ENCODE measurements around the gene CSNK1D.

The CSNK1D gene

DNA sequence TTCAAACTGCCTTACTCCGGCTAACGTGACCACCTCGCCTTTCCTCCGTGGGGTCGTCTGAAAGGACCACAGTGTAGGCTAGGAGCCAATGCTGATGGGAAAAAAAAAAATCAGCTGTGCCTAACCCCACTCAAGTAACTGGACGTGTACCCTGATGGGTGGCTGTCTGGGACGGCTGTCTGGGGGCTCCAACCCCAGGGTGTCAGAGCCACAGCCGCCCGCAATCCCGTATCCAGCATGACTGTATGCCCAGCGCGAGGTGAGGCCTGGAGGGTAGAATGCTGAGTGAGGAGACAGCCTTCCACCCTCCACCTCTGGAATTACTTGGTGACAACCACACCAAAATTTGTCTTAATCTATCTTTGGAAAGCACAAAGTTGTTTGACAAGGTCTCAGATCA, 2.8 kb downstream of the CSNK1D start:
- H3K4me3 ChIP-seq (ENCODE audit: low read depth, low read length), result no peak overlapping the region
- TF ChIP-seq, protein P1, sequence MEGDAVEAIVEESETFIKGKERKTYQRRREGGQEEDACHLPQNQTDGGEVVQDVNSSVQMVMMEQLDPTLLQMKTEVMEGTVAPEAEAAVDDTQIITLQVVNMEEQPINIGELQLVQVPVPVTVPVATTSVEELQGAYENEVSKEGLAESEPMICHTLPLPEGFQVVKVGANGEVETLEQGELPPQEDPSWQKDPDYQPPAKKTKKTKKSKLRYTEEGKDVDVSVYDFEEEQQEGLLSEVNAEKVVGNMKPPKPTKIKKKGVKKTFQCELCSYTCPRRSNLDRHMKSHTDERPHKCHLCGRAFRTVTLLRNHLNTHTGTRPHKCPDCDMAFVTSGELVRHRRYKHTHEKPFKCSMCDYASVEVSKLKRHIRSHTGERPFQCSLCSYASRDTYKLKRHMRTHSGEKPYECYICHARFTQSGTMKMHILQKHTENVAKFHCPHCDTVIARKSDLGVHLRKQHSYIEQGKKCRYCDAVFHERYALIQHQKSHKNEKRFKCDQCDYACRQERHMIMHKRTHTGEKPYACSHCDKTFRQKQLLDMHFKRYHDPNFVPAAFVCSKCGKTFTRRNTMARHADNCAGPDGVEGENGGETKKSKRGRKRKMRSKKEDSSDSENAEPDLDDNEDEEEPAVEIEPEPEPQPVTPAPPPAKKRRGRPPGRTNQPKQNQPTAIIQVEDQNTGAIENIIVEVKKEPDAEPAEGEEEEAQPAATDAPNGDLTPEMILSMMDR (IDR thresholded peaks at IDR 0.05; ENCODE audit: insufficient read depth, low read depth, low read length, missing control alignments), result no peak
- no peak for DNase-seq (ENCODE audit: low read depth)

DNA sequence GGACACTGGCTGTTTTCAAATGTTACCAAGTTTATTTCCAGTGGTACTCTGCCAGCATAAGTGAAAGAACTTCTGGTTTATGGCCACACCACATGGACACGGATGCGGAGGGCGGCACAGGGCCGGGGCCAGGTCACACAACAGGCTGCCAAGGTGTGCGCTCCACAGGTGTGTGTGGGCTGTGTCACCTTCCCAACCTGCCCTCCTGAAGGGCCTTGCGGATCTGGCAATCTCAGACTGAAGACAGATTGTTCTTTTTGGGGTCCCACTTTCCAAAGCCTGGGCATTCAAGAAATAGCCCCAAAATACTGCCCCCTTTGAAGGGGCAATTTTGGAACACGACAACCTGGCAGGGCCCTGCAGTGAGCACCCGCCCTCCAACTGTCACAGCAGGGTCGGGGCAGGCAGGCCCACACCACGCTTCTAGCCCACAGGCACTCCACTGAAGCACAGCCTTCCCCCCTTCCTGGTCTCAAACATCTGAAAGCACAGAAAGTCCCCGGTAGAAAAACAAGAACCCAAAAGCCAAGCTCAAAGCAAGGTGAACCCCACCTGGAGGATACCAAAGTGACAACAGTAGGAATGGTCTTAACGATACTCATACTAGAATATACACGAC, 3.5 kb downstream of the CSNK1D start:
- DNase-seq (ENCODE audit: low read depth), result no peak
- H3K4me3 ChIP-seq (ENCODE audit: low read depth, low read length), result no peak overlapping the region
- TF ChIP-seq, protein P1 (IDR thresholded peaks at IDR 0.05; ENCODE audit: insufficient read depth, low read depth, low read length, missing control alignments), result no peak

DNA sequence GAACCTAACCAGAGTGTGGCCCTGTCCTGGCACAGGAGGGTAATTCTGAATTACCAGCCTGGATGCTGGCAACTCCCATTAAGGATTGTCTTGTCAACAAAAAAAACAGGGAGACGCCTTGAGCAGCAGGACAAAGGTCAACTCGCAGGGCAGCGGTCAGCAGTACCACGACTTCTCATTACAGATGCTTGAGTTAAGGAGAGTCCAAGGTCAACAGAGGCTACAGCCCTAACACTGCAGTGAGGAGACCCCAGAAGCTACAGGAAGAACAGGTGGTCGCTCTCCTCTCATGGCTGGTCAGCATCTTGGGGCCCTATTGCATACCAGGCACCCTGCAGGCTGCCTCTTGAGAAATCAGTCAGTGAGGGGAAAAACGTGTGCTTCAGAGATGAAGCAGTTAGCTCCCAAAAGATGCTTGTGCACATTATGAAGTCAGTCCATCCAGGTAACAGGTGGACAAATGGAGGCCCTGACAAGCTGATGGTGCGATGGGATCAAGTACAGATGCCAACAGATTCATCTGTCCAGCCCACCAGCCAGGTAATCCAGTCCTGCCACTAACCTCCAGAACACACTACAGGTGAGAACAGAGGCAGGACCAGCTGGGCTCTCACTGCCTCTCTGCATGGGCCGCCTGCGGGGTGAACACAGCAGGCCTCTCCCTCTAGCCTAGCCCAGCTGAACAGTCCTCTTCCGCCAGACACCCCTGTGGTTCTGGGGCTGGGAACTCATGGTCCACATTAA, 4.2 kb downstream of the CSNK1D start:
- DNase-seq (ENCODE audit: low read depth), result no peak
- no peak overlapping the region for H3K4me3 ChIP-seq (ENCODE audit: low read depth, low read length)
- TF ChIP-seq, protein P1 (IDR thresholded peaks at IDR 0.05; ENCODE audit: insufficient read depth, low read depth, low read length, missing control alignments), result no peak

DNA sequence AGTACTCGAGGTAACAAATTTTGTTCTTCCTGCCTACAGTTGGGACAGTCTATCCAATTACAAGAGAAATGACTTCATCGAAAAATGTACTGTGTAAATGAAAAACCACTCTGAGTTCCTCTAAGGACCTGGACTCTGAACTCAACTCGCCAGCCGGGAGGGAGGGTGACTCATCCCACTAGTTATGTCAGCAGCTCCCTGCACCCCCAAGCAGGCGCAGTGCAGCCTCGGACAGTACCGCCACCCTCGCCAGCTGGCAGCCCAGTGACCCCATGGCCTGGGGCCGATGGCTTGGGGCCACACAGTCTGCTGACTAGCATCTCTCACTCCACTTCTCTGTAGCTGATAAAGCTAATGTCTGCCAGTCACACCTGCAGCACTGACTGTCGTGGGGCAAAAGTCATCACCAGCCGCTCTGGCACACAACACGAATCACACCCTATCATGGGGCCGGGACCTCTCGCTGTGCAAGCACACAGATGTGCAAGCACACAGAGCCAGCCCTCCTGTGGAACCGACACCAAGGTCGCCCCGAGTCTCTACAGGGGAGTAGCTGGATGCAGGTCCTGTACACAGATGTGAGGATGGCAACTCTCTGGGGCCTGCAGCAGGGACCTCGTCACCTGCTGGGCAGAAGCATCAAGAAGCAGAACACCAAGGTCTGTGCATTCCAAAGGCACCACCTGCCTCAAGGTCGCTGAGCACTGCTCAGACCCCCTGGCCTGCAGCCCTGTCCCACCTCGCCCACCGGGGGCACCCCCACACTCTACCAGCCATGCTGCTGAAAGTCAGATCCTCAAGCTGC, 5.7 kb downstream of the CSNK1D start:
- no peak overlapping the region for H3K4me3 ChIP-seq (ENCODE audit: low read depth, low read length)
- TF ChIP-seq, protein P1 (IDR thresholded peaks at IDR 0.05; ENCODE audit: insufficient read depth, low read depth, low read length, missing control alignments), result no peak
- DNase-seq (ENCODE audit: low read depth), result no peak

DNA sequence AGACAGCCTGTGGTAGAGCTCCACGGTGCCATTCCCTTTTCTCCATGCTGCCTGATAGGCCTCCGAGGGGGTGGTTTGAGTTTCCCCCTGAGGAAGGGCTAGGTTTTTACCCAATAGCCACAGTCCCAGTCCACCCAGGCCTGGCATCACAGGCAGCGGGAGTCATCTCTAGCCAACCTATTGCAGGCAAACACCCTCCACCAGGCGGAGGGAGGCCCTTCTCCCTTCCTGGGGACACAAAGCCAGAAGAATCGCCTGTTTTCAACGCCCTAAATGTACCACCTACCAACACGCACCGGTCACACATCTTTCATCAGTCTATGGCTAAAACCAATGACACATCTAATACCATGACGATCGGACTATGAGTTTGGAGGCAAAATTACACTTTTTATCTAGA, 7.4 kb downstream of the CSNK1D start:
- no peak for DNase-seq (ENCODE audit: low read depth)
- no peak overlapping the region for H3K4me3 ChIP-seq (ENCODE audit: low read depth, low read length)
- TF ChIP-seq, protein P1 (IDR thresholded peaks at IDR 0.05; ENCODE audit: insufficient read depth, low read depth, low read length, missing control alignments), result no peak

DNA sequence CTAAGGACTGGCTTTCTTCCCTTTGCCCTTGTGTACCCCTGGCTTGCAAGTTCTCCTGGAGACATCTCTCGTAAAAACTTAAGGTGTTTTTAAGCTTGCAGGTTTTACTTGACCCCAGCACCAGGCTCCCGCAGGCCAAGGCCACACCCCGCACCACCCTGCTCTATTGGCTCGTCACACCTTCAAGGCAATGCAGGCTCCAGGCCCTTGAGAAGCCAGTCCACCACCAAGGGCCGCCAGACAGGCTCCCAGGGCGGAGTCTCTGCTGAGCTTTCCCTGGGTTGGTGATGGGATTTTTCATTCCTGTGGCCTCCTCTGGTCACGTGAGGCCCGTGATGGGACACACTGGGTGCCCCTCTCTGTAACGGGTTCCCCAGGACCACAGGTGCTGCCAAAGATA, 9.9 kb downstream of the CSNK1D start:
- no peak for DNase-seq (ENCODE audit: low read depth)
- TF ChIP-seq, protein P1 (IDR thresholded peaks at IDR 0.05; ENCODE audit: insufficient read depth, low read depth, low read length, missing control alignments), result no peak
- H3K4me3 ChIP-seq (ENCODE audit: low read depth, low read length), result no peak overlapping the region

Measured in GM12865 (cell line).